HEK293T (cell line): ENCODE measurements around the gene TAS2R41.
"Not testable (repeated sequence)": the region's sequence is repeated elsewhere in the genome, so short reads cannot be mapped to it uniquely, and the experiment has no call there.

Experiments
- CTCF ChIA-PET: fragments of 350-600 bp; formaldehyde crosslinking; extraction: SDS; loops from one replicate; lab custom pipeline; 2021; ENCODE audit warnings: antibody characterized with exemption, inconsistent platforms; lab: Yijun Ruan, JAX
- POLR2A ChIA-PET: fragments of 350-600 bp; formaldehyde crosslinking; extraction: SDS; loops from one replicate; lab custom pipeline; 2020; ENCODE audit warnings: antibody characterized with exemption, inconsistent platforms; lab: Yijun Ruan, JAX
- DNase-seq: peaks from one replicate; pipeline ENCODE4 v3.0.0; 2012; ENCODE audit warnings: mixed read lengths; ENCODE audit errors: extremely low spot score
- ARNT ChIP-seq: fragments of 450-650 bp; IDR thresholded peaks from 2 replicates; pipeline ENCODE4 v1.6.1; 2017; ENCODE audit warnings: mild to moderate bottlenecking
- BHLHE40 ChIP-seq: fragments of 450-650 bp; IDR thresholded peaks from 2 replicates; pipeline ENCODE4 v1.6.1; 2016; ENCODE audit warnings: mild to moderate bottlenecking, moderate library complexity, borderline replicate concordance
- CTBP1 ChIP-seq: fragments of 450-650 bp; IDR thresholded peaks from 2 replicates; pipeline ENCODE4 v1.6.1; 2016; ENCODE audit warnings: borderline replicate concordance
- ELF4 ChIP-seq: fragments of 450-650 bp; IDR thresholded peaks from 2 replicates; pipeline ENCODE4 v1.6.1; 2017; ENCODE audit warnings: antibody characterized with exemption
- FOXA1 ChIP-seq: fragments of 450-650 bp; IDR thresholded peaks from 2 replicates; pipeline ENCODE4 v1.6.1; 2016; ENCODE audit warnings: mild to moderate bottlenecking
- FOXK2 ChIP-seq: fragments of 450-650 bp; IDR thresholded peaks from 2 replicates; pipeline ENCODE4 v1.6.1; 2016; ENCODE audit warnings: mild to moderate bottlenecking
- FOXM1 ChIP-seq: fragments of 450-650 bp; IDR thresholded peaks from 2 replicates; pipeline ENCODE4 v1.6.1; 2017; ENCODE audit warnings: mild to moderate bottlenecking, borderline replicate concordance
- HDGF ChIP-seq: fragments of 450-650 bp; IDR thresholded peaks from 2 replicates; pipeline ENCODE4 v1.6.1; 2017; ENCODE audit warnings: antibody characterized with exemption, borderline replicate concordance
- L3MBTL2 ChIP-seq: fragments of 450-650 bp; conservative IDR thresholded peaks from 2 replicates; pipeline ENCODE4 v1.6.1; 2016; ENCODE audit warnings: mild to moderate bottlenecking
- LEF1 ChIP-seq: fragments of 450-650 bp; IDR thresholded peaks from 2 replicates; pipeline ENCODE4 v1.6.1; 2017; ENCODE audit warnings: mild to moderate bottlenecking, borderline replicate concordance
- NFRKB ChIP-seq: fragments of 450-650 bp; IDR thresholded peaks from 2 replicates; pipeline ENCODE4 v1.6.1; 2016; ENCODE audit warnings: mild to moderate bottlenecking, moderate library complexity
- PKNOX1 ChIP-seq: fragments of 450-650 bp; IDR thresholded peaks from 2 replicates; pipeline ENCODE4 v1.6.1; 2016
- SP1 ChIP-seq: fragments of 450-650 bp; IDR thresholded peaks from 2 replicates; pipeline ENCODE4 v1.6.1; 2017
- SUZ12 ChIP-seq: fragments of 450-650 bp; IDR thresholded peaks from 2 replicates; pipeline ENCODE4 v1.6.1; 2016; ENCODE audit warnings: mild to moderate bottlenecking
- TARDBP ChIP-seq: fragments of 450-650 bp; IDR thresholded peaks from 2 replicates; pipeline ENCODE4 v1.6.1; 2016
- ZNF384 ChIP-seq: fragments of 450-650 bp; IDR thresholded peaks from 2 replicates; pipeline ENCODE4 v1.6.1; 2016

The TAS2R41 gene

GRCh38 chr7:143467724-143468123 is 9.9 kb upstream of the TAS2R41 start:
- POLR2A ChIA-PET: no interaction called here
- CTCF ChIA-PET: no interaction called here
- DNase-seq: no peak
- no peak for TF ChIP-seq FOXA1

- CTCF ChIA-PET: interaction anchor here (0.9 to 1.2 kb wide), 2 partner anchors 15 to 19 kb away, joined by 3 to 4 read pairs; no protein-coding TSS in a partner anchor
- POLR2A ChIA-PET, DNase-seq: not testable (repeated sequence)
Observed at GRCh38 chr7:143472071-143472689, 5.5 kb upstream of the TAS2R41 start.

- no peak for TF ChIP-seq CTBP1
- DNase-seq: no peak
- ChIA-PET CTCF (no interaction called here), POLR2A (no interaction called here)
Observed at GRCh38 chr7:143479055-143479766, 1.5 kb downstream of the TAS2R41 start.

GRCh38 chr7:143480501-143480900 is 2.8 kb downstream of the TAS2R41 start:
- TF ChIP-seq ZNF384: no peak
- TF ChIP-seq FOXA1: no peak
- TF ChIP-seq TARDBP: no peak
- TF ChIP-seq SP1: no peak
- no peak for TF ChIP-seq PKNOX1
- no peak for DNase-seq
- POLR2A ChIA-PET: no interaction called here
- CTCF ChIA-PET: no interaction called here

- no peak for TF ChIP-seq BHLHE40
- TF ChIP-seq ARNT: no peak
- no peak for TF ChIP-seq FOXK2
- no peak for TF ChIP-seq FOXA1
- no peak for TF ChIP-seq CTBP1
- TF ChIP-seq PKNOX1: no peak
- no peak for TF ChIP-seq LEF1
- no peak for TF ChIP-seq L3MBTL2
- no peak for TF ChIP-seq ZNF384
- no peak for TF ChIP-seq NFRKB
- TF ChIP-seq FOXM1: no peak
- DNase-seq: no peak
- CTCF ChIA-PET: no interaction called here
- POLR2A ChIA-PET: no interaction called here
Observed at GRCh38 chr7:143484119-143484518, 6.4 kb downstream of the TAS2R41 start.

- ChIA-PET POLR2A (no interaction called here), CTCF (no interaction called here)
- no peak for TF ChIP-seq ARNT
- TF ChIP-seq BHLHE40: no peak
- TF ChIP-seq FOXA1: no peak
- no peak for TF ChIP-seq CTBP1
- no peak for TF ChIP-seq ZNF384
- TF ChIP-seq SUZ12: no peak
- no peak for TF ChIP-seq LEF1
- no peak for TF ChIP-seq ELF4
- TF ChIP-seq HDGF: no peak
- no peak for TF ChIP-seq PKNOX1
- DNase-seq: no peak
Observed at GRCh38 chr7:143485094-143485493, 7.4 kb downstream of the TAS2R41 start.

GRCh38 chr7:143485500-143485899 is 7.8 kb downstream of the TAS2R41 start:
- POLR2A ChIA-PET: no interaction called here
- CTCF ChIA-PET: no interaction called here
- TF ChIP-seq ELF4 (no peak), BHLHE40 (no peak), NFRKB (no peak), FOXM1 (no peak), ARNT (no peak), FOXA1 (no peak)
- DNase-seq: no peak

GRCh38 chr7:143486266-143486665 is 8.6 kb downstream of the TAS2R41 start:
- POLR2A ChIA-PET, CTCF ChIA-PET: not testable (repeated sequence)

More at GRCh38 chr7:143486266-143486665, 8.6 kb downstream of the TAS2R41 start:
- not testable (repeated sequence) for DNase-seq
